Pancreas (tissue), 10 donors: ENCODE data around the gene GALNT1. TPM values are rescaled to one million over a fixed set of nuclear protein-coding genes. Genes with fewer than 3 reads are reported as not detected.

Experiments
- ATAC-seq, 4 donors: fragments of 200-7000 bp; cut with Tn5 transposase; one replicate each; pipeline versions ENCODE4 v1.8.0 to v1.9.1; 2020; ENCODE audit warnings: mild to moderate bottlenecking in 4 of 4, moderate library complexity in 4 of 4
- DNase-seq, 6 donors: peaks; one replicate each; pipeline ENCODE4 v3.0.0-alpha.2; 2020
- FAIRE-seq: peaks from 2 replicates; lab custom pipeline; 2012; peaks lifted over from hg19 to GRCh38; lab: Jason Lieb, UNC
- H3K27ac ChIP-seq, 4 donors: fragments of 200-600 bp; sonication (generic); 1 replicate in 3 of 4; 2 replicates in 1 of 4; pipeline versions ENCODE4 v1.5.0 to v1.8.0; 2020
- H3K27me3 ChIP-seq, 4 donors: fragments of 200-600 bp; one replicate each; pipeline ENCODE4 v1.8.0; 2021
- H3K36me3 ChIP-seq, 3 donors: fragments of 200-600 bp; sonication (generic) in 1 of 3; one replicate each; pipeline versions ENCODE4 v1.5.0 to v1.8.0; 2020 to 2021
- H3K4me1 ChIP-seq, 3 donors: fragments of 200-600 bp; one replicate each; pipeline ENCODE4 v1.8.0; 2021
- H3K4me3 ChIP-seq, 4 donors: fragments of 200-600 bp; sonication (generic) in 2 of 4; one replicate each; pipeline versions ENCODE4 v1.5.0 to v1.8.0; 2020 to 2021
- H3K9me3 ChIP-seq, 4 donors: fragments of 200-600 bp; one replicate each; pipeline ENCODE4 v1.8.0; 2021
- WGBS, 2 donors: extraction: QIAGEN DNeasy Blood & Tissue Kit; methylation state at CpG; one replicate each; pipeline ENCODE4 v1.1.7; 2013; 5-methylcytosine and 5-hydroxymethylcytosine counted together
- intact Hi-C, 3 donors: fragments of 100-400 bp; cut with DNase I; formaldehyde crosslinking; loops; one replicate each; pipeline versions ENCODE4 v1.11.1 to v1.14.2; 2022
- polyA plus RNA-seq, 2 donors: library from polyadenylated mRNA; stranded (reverse); fragments of 200-250 nt; gene quantifications; one replicate each; pipeline ENCODE4 v1.2.3, GENCODE V29; 2013
- total RNA-seq, 6 donors: library from RNA; stranded (reverse); fragmentation: NEBNext Ultra II Directional in 4 of 6; extraction: Animal tissue kit (Norgen Biotek cat#: 25700) in 4 of 6; gene quantifications; one replicate each; pipeline versions ENCODE4 v1.2.1 to v1.2.4, GENCODE V29; 2021 to 2023
- TF ChIP-seq, protein P1 (sequence below), 4 donors: fragments of 200-600 bp; sonication (generic) in 3 of 4; IDR thresholded peaks; one replicate each; pipeline versions ENCODE4 v1.5.0 to v1.8.0; 2021; ENCODE audit warnings: antibody characterized with exemption in 4 of 4
- donor health status: healthy with polysubstance abuse.
- donor health status: DM: no; HTN: no; CAD: no; lungs with moderate emphysema.
- donor health status: DM: no; HTN: no; CAD: no.
- donor health status: control.
- donor health status: control.
- donor health status: Bipolar disorder and iron deficiency.
- donor health status: DM: yes; HTN: yes; CAD: no.
- donor health status: DM: no; HTN: no; CAD: no.
- donor health status: DM: no; HTN: no; CAD: no.
- donor health status: DM: yes; HTN: yes; CAD: no.

The GALNT1 gene
- total and polyA plus RNA-seq, 8 donors: 6.8 to 59.6 (median 25.8) TPM

DNA sequence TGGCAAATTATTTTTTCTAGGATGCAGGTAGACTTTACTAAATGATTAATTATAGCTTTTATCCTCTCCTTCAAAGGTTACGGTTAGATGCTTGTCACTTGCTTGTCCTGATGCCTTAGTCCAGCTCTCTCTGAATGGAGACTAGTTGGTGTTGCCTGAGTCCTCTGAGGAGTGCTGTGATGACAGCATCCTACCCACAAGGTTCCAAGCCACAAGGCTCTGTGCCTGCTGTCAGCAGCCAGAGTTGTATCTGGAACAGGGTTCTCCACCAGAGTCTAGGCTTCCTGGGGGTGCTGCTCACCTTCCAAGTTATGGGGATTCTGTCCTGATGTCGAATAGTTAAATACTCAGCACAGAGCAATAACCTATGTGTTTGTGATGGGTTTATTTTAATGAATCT lies 125.7 kb downstream of the GALNT1 start:
- no peak for ATAC-seq
- Histone ChIP-seq H3K27ac (no peak overlapping the region), H3K36me3 (peaks cover 0 to 3% (median 0%) of the 10 kb centered on the region in 3 donors), H3K4me1 (no peaks in the 10 kb centered on the region), H3K9me3 (no peaks in the 10 kb centered on the region), H3K27me3 (no peaks in the 10 kb centered on the region), H3K4me3 (no peak overlapping the region)
- no peak for FAIRE-seq
- TF ChIP-seq, protein P1, sequence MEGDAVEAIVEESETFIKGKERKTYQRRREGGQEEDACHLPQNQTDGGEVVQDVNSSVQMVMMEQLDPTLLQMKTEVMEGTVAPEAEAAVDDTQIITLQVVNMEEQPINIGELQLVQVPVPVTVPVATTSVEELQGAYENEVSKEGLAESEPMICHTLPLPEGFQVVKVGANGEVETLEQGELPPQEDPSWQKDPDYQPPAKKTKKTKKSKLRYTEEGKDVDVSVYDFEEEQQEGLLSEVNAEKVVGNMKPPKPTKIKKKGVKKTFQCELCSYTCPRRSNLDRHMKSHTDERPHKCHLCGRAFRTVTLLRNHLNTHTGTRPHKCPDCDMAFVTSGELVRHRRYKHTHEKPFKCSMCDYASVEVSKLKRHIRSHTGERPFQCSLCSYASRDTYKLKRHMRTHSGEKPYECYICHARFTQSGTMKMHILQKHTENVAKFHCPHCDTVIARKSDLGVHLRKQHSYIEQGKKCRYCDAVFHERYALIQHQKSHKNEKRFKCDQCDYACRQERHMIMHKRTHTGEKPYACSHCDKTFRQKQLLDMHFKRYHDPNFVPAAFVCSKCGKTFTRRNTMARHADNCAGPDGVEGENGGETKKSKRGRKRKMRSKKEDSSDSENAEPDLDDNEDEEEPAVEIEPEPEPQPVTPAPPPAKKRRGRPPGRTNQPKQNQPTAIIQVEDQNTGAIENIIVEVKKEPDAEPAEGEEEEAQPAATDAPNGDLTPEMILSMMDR (IDR thresholded peaks at IDR 0.05): no peak
- 95 to 100% methylated on average over 2 of the region's 2 CpGs for WGBS, 2 donors
- no peak for DNase-seq
- intact Hi-C loops: no loop called here

DNA sequence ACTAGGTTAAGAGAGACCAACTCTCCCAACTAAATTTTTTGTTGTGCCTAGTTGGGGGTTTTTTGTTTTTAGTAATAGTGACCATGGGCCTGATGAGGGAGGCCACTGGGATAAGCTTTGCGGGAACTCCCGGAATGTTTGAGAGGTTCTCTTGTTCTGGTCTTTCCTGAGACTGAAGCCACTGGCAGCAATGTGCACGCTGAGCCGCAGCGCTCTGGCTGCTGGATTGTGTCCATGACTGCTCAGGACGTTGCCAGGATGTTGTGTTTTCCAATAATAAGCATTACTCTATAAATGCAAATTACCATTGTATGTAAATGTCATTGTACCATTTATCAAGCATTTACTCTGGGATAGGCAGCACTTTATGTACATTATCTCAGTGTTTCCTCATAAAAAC lies 126.1 kb downstream of the GALNT1 start:
- H3K4me3 ChIP-seq: no peak overlapping the region
- intact Hi-C loops: no loop called here
- H3K27ac ChIP-seq: no peak overlapping the region
- H3K9me3 ChIP-seq: no peaks in the 10 kb centered on the region
- DNase-seq (no peak), ATAC-seq (no peak), FAIRE-seq (no peak)
- TF ChIP-seq, protein P1 (IDR thresholded peaks at IDR 0.05): no peak
- WGBS, 2 donors: 90 to 94% methylated on average over 6 of the region's 6 CpGs
- H3K36me3 ChIP-seq: peaks cover 0 to 3% (median 0%) of the 10 kb centered on the region in 3 donors
- no peaks in the 10 kb centered on the region for H3K27me3 ChIP-seq
- H3K4me1 ChIP-seq: no peaks in the 10 kb centered on the region

DNA sequence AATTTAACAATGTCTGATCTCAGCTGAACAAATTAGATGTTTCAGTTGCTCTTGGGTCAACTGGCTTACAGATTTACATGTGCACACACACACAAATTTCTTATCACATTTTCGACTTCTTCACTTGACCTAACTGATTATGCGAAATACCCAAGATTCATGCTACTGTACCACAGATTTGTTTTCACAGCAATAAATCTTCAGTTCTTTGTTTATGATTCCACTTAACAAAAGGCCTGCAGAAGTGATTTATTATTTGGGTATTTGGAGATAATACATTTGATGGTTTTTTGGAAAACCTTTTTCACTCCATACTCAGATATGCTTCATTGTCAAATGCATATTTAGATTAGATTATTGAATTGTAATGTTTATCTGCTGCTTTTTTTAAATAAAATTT lies 129.0 kb downstream of the GALNT1 start:
- 79 to 82% methylated on average over 2 of the region's 2 CpGs for WGBS, 2 donors
- intact Hi-C loops: no loop called here
- H3K4me3 ChIP-seq: no peak overlapping the region
- peaks cover 0 to 3% (median 0%) of the 10 kb centered on the region in 3 donors for H3K36me3 ChIP-seq
- DNase-seq: no peak
- ATAC-seq: no peak
- TF ChIP-seq, protein P1 (IDR thresholded peaks at IDR 0.05): no peak
- no peak overlapping the region for H3K27ac ChIP-seq
- no peaks in the 10 kb centered on the region for H3K27me3 ChIP-seq
- no peaks in the 10 kb centered on the region for H3K4me1 ChIP-seq
- no peaks in the 10 kb centered on the region for H3K9me3 ChIP-seq
- FAIRE-seq: no peak

DNA sequence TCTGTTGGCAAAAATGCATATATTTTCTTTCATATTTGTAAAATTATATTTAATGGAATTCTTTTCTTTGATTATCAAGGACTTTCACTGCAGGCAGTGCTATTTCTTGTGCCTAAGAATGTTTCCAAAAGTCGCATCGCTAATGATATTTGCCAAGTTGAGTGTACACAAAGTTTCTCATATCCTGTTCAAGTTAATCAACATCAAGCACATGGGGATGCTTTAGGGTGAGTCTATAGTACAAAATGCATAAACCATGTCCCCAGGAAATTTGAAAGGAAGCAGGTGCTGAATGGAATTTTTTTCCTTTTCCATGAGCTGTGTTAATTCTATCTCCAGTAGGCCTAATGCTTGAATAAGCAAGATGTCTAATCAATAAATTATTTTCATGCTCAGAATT lies 129.7 kb downstream of the GALNT1 start:
- 85 to 91% methylated on average over 2 of the region's 2 CpGs for WGBS, 2 donors
- FAIRE-seq: no peak
- TF ChIP-seq, protein P1 (IDR thresholded peaks at IDR 0.05): no peak

DNA sequence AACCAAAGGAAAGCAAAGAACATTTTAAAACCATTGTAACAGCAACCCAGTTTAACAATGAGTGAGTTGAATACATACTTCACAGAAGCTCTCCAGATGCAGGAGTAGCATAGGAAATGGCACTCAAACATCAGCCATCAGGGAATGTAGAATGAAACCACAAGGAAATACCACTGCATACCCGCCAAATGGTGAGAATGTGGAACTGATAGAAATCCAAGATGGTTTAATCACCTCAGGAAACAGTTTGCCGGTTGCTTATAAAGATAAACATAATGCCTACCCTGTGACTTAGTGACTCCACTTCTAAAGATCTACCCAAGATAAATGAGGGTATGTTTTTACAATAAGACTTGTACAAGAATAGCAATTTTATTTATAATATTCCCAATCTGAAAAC lies 132.0 kb downstream of the GALNT1 start:
- TF ChIP-seq, protein P1 (IDR thresholded peaks at IDR 0.05): no peak
- Histone ChIP-seq H3K9me3 (no peaks in the 10 kb centered on the region), H3K4me1 (no peaks in the 10 kb centered on the region), H3K27me3 (no peaks in the 10 kb centered on the region), H3K4me3 (no peak overlapping the region), H3K27ac (no peak overlapping the region), H3K36me3 (peaks cover 0 to 3% (median 0%) of the 10 kb centered on the region in 3 donors)
- FAIRE-seq: no peak
- DNase-seq: no peak
- intact Hi-C loops: no loop called here
- 96 to 97% methylated on average over 2 of the region's 2 CpGs for WGBS, 2 donors
- ATAC-seq: no peak

More for the DNA sequence above, 129.7 kb downstream of the GALNT1 start:
- no peak for ATAC-seq
- H3K4me1 ChIP-seq: no peaks in the 10 kb centered on the region
- no peak overlapping the region for H3K27ac ChIP-seq
- H3K27me3 ChIP-seq: no peaks in the 10 kb centered on the region
- no peak overlapping the region for H3K4me3 ChIP-seq
- intact Hi-C loops: no loop called here
- H3K9me3 ChIP-seq: no peaks in the 10 kb centered on the region
- peaks cover 0 to 3% (median 0%) of the 10 kb centered on the region in 3 donors for H3K36me3 ChIP-seq
- DNase-seq: no peak
